ENCODE results near the gene PTGDR2. TPM values are rescaled to one million over a fixed set of nuclear protein-coding genes. Genes with fewer than 3 reads are reported as not detected.
A peak's percentile ranks its signal among the peaks of the same experiment; 100 is the strongest.

Gene PTGDR2
- total and polyA plus RNA-seq, 9 of the 15 experiments (the other 6 are each of a cell fraction or from before 2014, with no cell fraction given) = 0.51 to 2.6 (median 1.6) TPM

GRCh38 chr11:60831143-60831500 is 24.6 kb downstream of the PTGDR2 start (continued):
- TF ChIP-seq TFAP4 (CRISPR knock-in tag; IDR thresholded peaks at IDR 0.05; ENCODE audit: borderline replicate concordance) = peak; percentile 18; the same call in 1 of the 2 replicates
- 0 out of 4 replicates have a peak, but pooled peaks of 1 of the 2 experiments have one; percentile 1 for TF ChIP-seq MAZ (CRISPR knock-in tag; conservative IDR thresholded peaks at IDR 0.05 in 1 of 2, IDR thresholded peaks at IDR 0.05 in 1 of 2)
- peak in 1 of 2 experiments; percentile 38; a peak in 1 of 4 replicates for TF ChIP-seq RCOR1 (IDR thresholded peaks at IDR 0.05; ENCODE audit: borderline replicate concordance in 1 of 2, low read depth in 2 of 2, low read length in 2 of 2)
- peak; percentile 84; the same call in 1 of the 2 replicates for TF ChIP-seq STAG1 (CRISPR knock-in tag; IDR thresholded peaks at IDR 0.05; ENCODE audit: borderline replicate concordance)
- peak; percentile 21; the same call in 1 of the 2 replicates for TF ChIP-seq CTBP1 (IDR thresholded peaks at IDR 0.05; ENCODE audit: borderline replicate concordance)
- no peak for TF ChIP-seq RAD51 (IDR thresholded peaks at IDR 0.05; ENCODE audit: borderline replicate concordance, low read depth)
- no peak for TF ChIP-seq NR3C1 (CRISPR knock-in tag; IDR thresholded peaks at IDR 0.05)
- TF ChIP-seq ZNF408 (CRISPR knock-in tag; IDR thresholded peaks at IDR 0.05; ENCODE audit: low read depth) = no peak
- TF ChIP-seq ZNF263 (CRISPR knock-in tag; IDR thresholded peaks at IDR 0.05; ENCODE audit: borderline replicate concordance) = 0 out of 2 replicates have a peak, but pooled peaks have one; percentile 38
- peak; percentile 39; the same call in 1 of the 2 replicates for TF ChIP-seq GABPB1 (CRISPR knock-in tag; IDR thresholded peaks at IDR 0.05)

All from K562 (cell line).